ENCODE measurements around the gene OR8B4.

GRCh38 chr11:124446916-124447315 lies 22.2 kb upstream of the OR8B4 start:
- TF ChIP-seq FOXP2 (optimal IDR thresholded peaks at IDR 0.05; ENCODE audit: borderline replicate concordance, extremely low read depth, extremely low read length, insufficient read depth), result no peak
- TF ChIP-seq TAF1 (IDR thresholded peaks at IDR 0.05; ENCODE audit: borderline replicate concordance, insufficient read depth, low read length), result no peak
- TF ChIP-seq POLR2AphosphoS5 (IDR thresholded peaks at IDR 0.05; ENCODE audit: low read depth, low read length), result no peak

Measured in PFSK-1 (cell line).